Liver (tissue), 9 donors: Measurements from ENCODE around the gene CLCN5. TPM values are rescaled to one million over a fixed set of nuclear protein-coding genes. Genes with fewer than 3 reads are reported as not detected.

Source experiments
- DNase-seq: peaks from one replicate; pipeline ENCODE4 v3.0.0-alpha.2; 2017; ENCODE audit warnings: low spot score
- H3K27ac ChIP-seq, 2 donors: one replicate each; pipeline ENCODE4 v1.7.0; 2013; ENCODE audit warnings: inconsistent platforms in 2 of 2, low read length in 2 of 2, control low read depth in 1 of 2, low read depth in 1 of 2, mild to moderate bottlenecking in 1 of 2
- H3K27me3 ChIP-seq, 4 donors: one replicate each; pipeline versions ENCODE4 v1.6.1 to v1.7.0; 2013; ENCODE audit warnings: low read length in 3 of 4, inconsistent platforms in 1 of 4, mild to moderate bottlenecking in 1 of 4, moderate library complexity in 1 of 4; ENCODE audit not compliant: control insufficient read depth in 4 of 4, insufficient read depth in 4 of 4
- H3K36me3 ChIP-seq, 4 donors: one replicate each; pipeline versions ENCODE4 v1.6.1 to v1.7.0; 2013; ENCODE audit warnings: low read length in 3 of 4, mild to moderate bottlenecking in 3 of 4, low read depth in 1 of 4, moderate library complexity in 1 of 4; ENCODE audit not compliant: control insufficient read depth in 4 of 4, insufficient read depth in 3 of 4
- H3K4me1 ChIP-seq, 4 donors: one replicate each; pipeline versions ENCODE4 v1.6.1 to v1.7.0; 2013; ENCODE audit warnings: low read length in 3 of 4, mild to moderate bottlenecking in 3 of 4, moderate library complexity in 1 of 4; ENCODE audit not compliant: control insufficient read depth in 4 of 4, insufficient read depth in 4 of 4
- H3K4me3 ChIP-seq, 3 donors: one replicate each; pipeline versions ENCODE4 v1.6.1 to v1.7.0; 2013; ENCODE audit warnings: low read length in 3 of 3, control low read depth in 1 of 3, low read depth in 1 of 3, mild to moderate bottlenecking in 1 of 3
- H3K9ac ChIP-seq, 2 donors: one replicate each; pipeline ENCODE4 v1.7.0; 2013; ENCODE audit warnings: low read length in 2 of 2, mild to moderate bottlenecking in 2 of 2, moderate library complexity in 2 of 2, control low read depth in 1 of 2, low read depth in 1 of 2
- H3K9me3 ChIP-seq, 4 donors: one replicate each; pipeline versions ENCODE4 v1.6.1 to v1.7.0; 2013; ENCODE audit warnings: low read length in 3 of 4; ENCODE audit not compliant: control insufficient read depth in 4 of 4
- CTCF ChIP-seq: fragments of 150-350 bp; IDR thresholded peaks from 2 replicates; pipeline ENCODE4 v1.5.1; 2017; ENCODE audit warnings: improper control_type of control experiment, low read depth, low read length; ENCODE audit not compliant: missing input control
- EGR1 ChIP-seq, 2 donors: IDR thresholded peaks; 2 replicates each; pipeline ENCODE4 v1.6.1; 2016 to 2018; ENCODE audit warnings: antibody characterized with exemption in 2 of 2, low read depth in 2 of 2
- FOXA1 ChIP-seq: IDR thresholded peaks from 2 replicates; pipeline ENCODE4 v1.6.1; 2016; ENCODE audit warnings: antibody characterized with exemption
- FOXA2 ChIP-seq: IDR thresholded peaks from 2 replicates; pipeline ENCODE4 v1.6.1; 2016; ENCODE audit warnings: antibody characterized with exemption
- GABPA ChIP-seq, 2 donors: IDR thresholded peaks in 1 of 2; conservative IDR thresholded peaks in 1 of 2; 2 replicates each; pipeline ENCODE4 v1.6.1; 2016; ENCODE audit warnings: antibody characterized with exemption in 2 of 2, mild to moderate bottlenecking in 1 of 2, moderate library complexity in 1 of 2
- HNF4A ChIP-seq, 2 donors: conservative IDR thresholded peaks; 2 replicates each; pipeline ENCODE4 v1.6.1; 2016; ENCODE audit warnings: antibody characterized with exemption in 2 of 2, mild to moderate bottlenecking in 2 of 2
- HNF4G ChIP-seq: IDR thresholded peaks from 2 replicates; pipeline ENCODE4 v1.6.1; 2016; ENCODE audit warnings: antibody characterized with exemption
- JUND ChIP-seq, 2 donors: IDR thresholded peaks; 2 replicates each; pipeline ENCODE4 v1.6.1; 2016; ENCODE audit warnings: antibody characterized with exemption in 2 of 2
- MAX ChIP-seq: IDR thresholded peaks from 2 replicates; pipeline ENCODE4 v1.6.1; 2016; ENCODE audit warnings: antibody characterized with exemption
- NR2F2 ChIP-seq: IDR thresholded peaks from 2 replicates; pipeline ENCODE4 v1.6.1; 2016; ENCODE audit warnings: antibody characterized with exemption
- RAD21 ChIP-seq, 2 donors: IDR thresholded peaks; 2 replicates each; pipeline ENCODE4 v1.6.1; 2016; ENCODE audit warnings: antibody characterized with exemption in 2 of 2, mild to moderate bottlenecking in 2 of 2
- REST ChIP-seq: IDR thresholded peaks from 2 replicates; pipeline ENCODE4 v1.6.1; 2016; ENCODE audit warnings: antibody characterized with exemption, mild to moderate bottlenecking
- RXRA ChIP-seq, 2 donors: IDR thresholded peaks; 2 replicates each; pipeline ENCODE4 v1.6.1; 2017 to 2018; ENCODE audit warnings: antibody characterized with exemption in 2 of 2, mild to moderate bottlenecking in 1 of 2
- SP1 ChIP-seq: IDR thresholded peaks from 2 replicates; pipeline ENCODE4 v1.6.1; 2018; ENCODE audit warnings: antibody characterized with exemption, mild to moderate bottlenecking
- TAF1 ChIP-seq: conservative IDR thresholded peaks from 2 replicates; pipeline ENCODE4 v1.6.1; 2016; ENCODE audit warnings: antibody characterized with exemption, mild to moderate bottlenecking
- YY1 ChIP-seq: IDR thresholded peaks from 2 replicates; pipeline ENCODE4 v1.6.1; 2016; ENCODE audit warnings: antibody characterized with exemption, mild to moderate bottlenecking
- WGBS: extraction: QIAGEN DNeasy Blood & Tissue Kit; methylation state at CpG from one replicate; pipeline ENCODE4 v1.1.7; 2013; 5-methylcytosine and 5-hydroxymethylcytosine counted together
- polyA plus RNA-seq, 2 donors: library from polyadenylated mRNA; stranded (reverse) in 1 of 2; unstranded in 1 of 2; fragments of 200-250 nt in 1 of 2; fragments of >200 nt in 1 of 2; fragmentation: Nextera tagmentation in 1 of 2; extraction: Ambion mirVana in 1 of 2; gene quantifications; one replicate each; pipeline versions ENCODE4 v1.2.1 to v1.2.3, GENCODE V29; 2013 to 2015
- total RNA-seq, 2 donors: library from RNA; depleted of rRNA; stranded (reverse); fragments of >200 nt; gene quantifications; one replicate each; pipeline ENCODE4 v1.2.3, GENCODE V29; 2014
- TF ChIP-seq, protein P1 (sequence below): IDR thresholded peaks from 2 replicates; pipeline ENCODE4 v1.6.1; 2016; ENCODE audit warnings: antibody characterized with exemption
- TF ChIP-seq, protein P2 (sequence below): IDR thresholded peaks from 2 replicates; pipeline ENCODE4 v1.6.1; 2016; ENCODE audit warnings: antibody characterized with exemption
- donor health status: healthy.
- donor health status: healthy.
- donor health status: healthy.
- donor health status: healthy.
- donor health status: healthy.

The CLCN5 gene
- total and polyA plus RNA-seq, 4 donors, result 5.6 to 56.1 (median 14.6) TPM

GRCh38 chrX:49884290-49884862 lies 38.0 kb upstream of the CLCN5 start:
- WGBS, result 29% methylated on average over 7 of the region's 7 CpGs
- DNase-seq, result peak; percentile 66
- Histone ChIP-seq H3K4me3 (no peak overlapping the region), H3K27ac (no peak overlapping the region), H3K9me3 (no peaks in the 10 kb centered on the region), H3K4me1 (peaks cover 3 to 6% (median 4%) of the 10 kb centered on the region in 4 donors), H3K36me3 (no peaks in the 10 kb centered on the region), H3K9ac (no peak overlapping the region), H3K27me3 (no peaks in the 10 kb centered on the region)
- no peak for TF ChIP-seq HNF4A (conservative IDR thresholded peaks at IDR 0.05)
- TF ChIP-seq NR2F2, result no peak
- TF ChIP-seq FOXA1, result no peak
- TF ChIP-seq SP1, result no peak
- peak; percentile 68 for TF ChIP-seq CTCF
- no peak for TF ChIP-seq MAX
- no peak for TF ChIP-seq EGR1 (IDR thresholded peaks at IDR 0.05; ENCODE audit: low read depth in 2 of 2)
- TF ChIP-seq GABPA (IDR thresholded peaks at IDR 0.05 in 1 of 2, conservative IDR thresholded peaks at IDR 0.05 in 1 of 2), result no peak
- TF ChIP-seq RXRA (IDR thresholded peaks at IDR 0.05), result no peak
- no peak for TF ChIP-seq JUND (IDR thresholded peaks at IDR 0.05)
- TF ChIP-seq YY1, result no peak
- TF ChIP-seq, protein P1, sequence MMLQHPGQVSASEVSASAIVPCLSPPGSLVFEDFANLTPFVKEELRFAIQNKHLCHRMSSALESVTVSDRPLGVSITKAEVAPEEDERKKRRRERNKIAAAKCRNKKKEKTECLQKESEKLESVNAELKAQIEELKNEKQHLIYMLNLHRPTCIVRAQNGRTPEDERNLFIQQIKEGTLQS, result no peak
- TF ChIP-seq HNF4G, result no peak
- peak; percentile 52 to 80 for TF ChIP-seq RAD21 (IDR thresholded peaks at IDR 0.05)
- TF ChIP-seq, protein P2, sequence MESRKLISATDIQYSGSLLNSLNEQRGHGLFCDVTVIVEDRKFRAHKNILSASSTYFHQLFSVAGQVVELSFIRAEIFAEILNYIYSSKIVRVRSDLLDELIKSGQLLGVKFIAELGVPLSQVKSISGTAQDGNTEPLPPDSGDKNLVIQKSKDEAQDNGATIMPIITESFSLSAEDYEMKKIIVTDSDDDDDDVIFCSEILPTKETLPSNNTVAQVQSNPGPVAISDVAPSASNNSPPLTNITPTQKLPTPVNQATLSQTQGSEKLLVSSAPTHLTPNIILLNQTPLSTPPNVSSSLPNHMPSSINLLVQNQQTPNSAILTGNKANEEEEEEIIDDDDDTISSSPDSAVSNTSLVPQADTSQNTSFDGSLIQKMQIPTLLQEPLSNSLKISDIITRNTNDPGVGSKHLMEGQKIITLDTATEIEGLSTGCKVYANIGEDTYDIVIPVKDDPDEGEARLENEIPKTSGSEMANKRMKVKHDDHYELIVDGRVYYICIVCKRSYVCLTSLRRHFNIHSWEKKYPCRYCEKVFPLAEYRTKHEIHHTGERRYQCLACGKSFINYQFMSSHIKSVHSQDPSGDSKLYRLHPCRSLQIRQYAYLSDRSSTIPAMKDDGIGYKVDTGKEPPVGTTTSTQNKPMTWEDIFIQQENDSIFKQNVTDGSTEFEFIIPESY, result no peak
- TF ChIP-seq TAF1, result no peak
- TF ChIP-seq FOXA2, result no peak

GRCh38 chrX:49892542-49892941 lies 29.9 kb upstream of the CLCN5 start:
- no peak overlapping the region for H3K9ac ChIP-seq
- H3K9me3 ChIP-seq, result no peaks in the 10 kb centered on the region
- no peak overlapping the region for H3K4me3 ChIP-seq
- WGBS, result 89% methylated on average over 4 of the region's 4 CpGs
- TF ChIP-seq JUND (IDR thresholded peaks at IDR 0.05) (no peak), FOXA1 (no peak), GABPA (IDR thresholded peaks at IDR 0.05 in 1 of 2, conservative IDR thresholded peaks at IDR 0.05 in 1 of 2) (no peak), REST (no peak), MAX (no peak)
- TF ChIP-seq, protein P2, result no peak
- no peak for DNase-seq
- H3K4me1 ChIP-seq, result no peaks in the 10 kb centered on the region
- no peaks in the 10 kb centered on the region for H3K27me3 ChIP-seq
- H3K27ac ChIP-seq, result no peak overlapping the region
- no peaks in the 10 kb centered on the region for H3K36me3 ChIP-seq
